Stimulated activated CD4-positive, alpha-beta T cell treated with anti-CD3 and anti-CD28 coated beads, Interleukin-1b, Interleukin-23, amount 100 ng/mL, for 4 hours (primary cell): ENCODE results near the gene SPNS3.

ENCODE experiments used
- DNase-seq, 2 donors: peaks; one replicate each; pipeline ENCODE4 v3.0.0-alpha.2; 2020; ENCODE audit warnings: low read depth in 2 of 2

Gene SPNS3

GRCh38 chr17:4529533-4530152 is 95.9 kb downstream of the SPNS3 start:
- DNase-seq: no peak

GRCh38 chr17:4530799-4531730 is 97.3 kb downstream of the SPNS3 start:
- DNase-seq: no peak

- no peak for DNase-seq
Measured at GRCh38 chr17:4531988-4532736, 98.4 kb downstream of the SPNS3 start.

- no peak for DNase-seq
Measured at GRCh38 chr17:4532860-4533522, 99.3 kb downstream of the SPNS3 start.

- DNase-seq: no peak
Measured at GRCh38 chr17:4533523-4534504, 100.1 kb downstream of the SPNS3 start.

GRCh38 chr17:4534515-4534914 is 100.8 kb downstream of the SPNS3 start:
- no peak for DNase-seq

- no peak for DNase-seq
Measured at GRCh38 chr17:4534928-4535666, 101.4 kb downstream of the SPNS3 start.

- no peak for DNase-seq
Measured at GRCh38 chr17:4535667-4536258, 102.0 kb downstream of the SPNS3 start.

- no peak for DNase-seq
Measured at GRCh38 chr17:4536259-4536741, 102.6 kb downstream of the SPNS3 start.

GRCh38 chr17:4536742-4537411 is 103.1 kb downstream of the SPNS3 start:
- no peak for DNase-seq
